H4 (cell line): Measurements from ENCODE around the gene MYADML2. TPM values are rescaled to one million over a fixed set of nuclear protein-coding genes. Genes with fewer than 3 reads are reported as not detected.

Experiments
- DNase-seq: peaks from one replicate; pipeline ENCODE4 v3.0.0-alpha.2; 2015; ENCODE audit warnings: low spot score
- total RNA-seq: library from RNA; depleted of rRNA; stranded (reverse); fragments of >200 nt; shearing (Covaris generic); gene quantifications from 2 replicates; pipeline ENCODE4 v1.2.3, GENCODE V29; 2014; rRNA removed

MYADML2 gene
- total RNA-seq, 1 experiment from 2014 or later = not detected

GRCh38 chr17:81901167-81902022 is 45.6 kb downstream of the MYADML2 start:
- DNase-seq = no peak

- no peak for DNase-seq
Measured at GRCh38 chr17:81900181-81900820, 46.7 kb downstream of the MYADML2 start.

- no peak for DNase-seq
Measured at GRCh38 chr17:81899514-81900166, 47.4 kb downstream of the MYADML2 start.

- DNase-seq = no peak
Measured at GRCh38 chr17:81898885-81899284, 48.1 kb downstream of the MYADML2 start.

GRCh38 chr17:81898029-81898866 is 48.8 kb downstream of the MYADML2 start:
- peak; percentile 76 for DNase-seq

GRCh38 chr17:81895400-81895799 is 51.6 kb downstream of the MYADML2 start:
- no peak for DNase-seq

- DNase-seq = no peak
Measured at GRCh38 chr17:81891303-81891552, 55.8 kb downstream of the MYADML2 start.

- no peak for DNase-seq
Measured at GRCh38 chr17:81890447-81891302, 56.4 kb downstream of the MYADML2 start.

Other genes with a start within 250 kb of the MYADML2 start
- gene MRPL12, start 243.9 kb downstream of the MYADML2 start, total RNA-seq = 16.9 and 21.9 TPM in 2 replicates
- 51.6 and 77.0 TPM in 2 replicates for gene SLC25A10, start 234.9 kb downstream of the MYADML2 start, total RNA-seq
- gene GCGR, start 143.1 kb downstream of the MYADML2 start, total RNA-seq = not detected in 2 replicates
- gene MCRIP1, start 113.9 kb downstream of the MYADML2 start, total RNA-seq = 13.7 and 14.9 TPM in 2 replicates
- gene PPP1R27, start 112.2 kb downstream of the MYADML2 start, total RNA-seq = not detected in 2 replicates
- gene P4HB, start 86.7 kb downstream of the MYADML2 start, total RNA-seq = 921 and 1,439 TPM in 2 replicates
- 78.2 and 78.9 TPM in 2 replicates for gene ARHGDIA, start 75.9 kb downstream of the MYADML2 start, total RNA-seq
- gene ALYREF, start 55.6 kb downstream of the MYADML2 start, total RNA-seq = 149 and 166 TPM in 2 replicates
- gene ANAPC11, start 55.5 kb downstream of the MYADML2 start, total RNA-seq = 189 and 222 TPM in 2 replicates
- gene NPB, start 45.0 kb downstream of the MYADML2 start, total RNA-seq = 0.04 TPM in 1 of 2 replicates, not detected in the other
- 34.7 and 39.0 TPM in 2 replicates for gene PCYT2, start 35.8 kb downstream of the MYADML2 start, total RNA-seq
- 5.5 and 8.7 TPM in 2 replicates for gene SIRT7, start 29.1 kb downstream of the MYADML2 start, total RNA-seq
- 8.7 and 9.3 TPM in 2 replicates for gene MAFG, start 19.5 kb downstream of the MYADML2 start, total RNA-seq
- 92.4 and 128 TPM in 2 replicates for gene PYCR1, start 9.9 kb downstream of the MYADML2 start, total RNA-seq
- gene NOTUM, start 14.0 kb upstream of the MYADML2 start, total RNA-seq = 0.06 and 0.45 TPM in 2 replicates
- 24.9 and 32.5 TPM in 2 replicates for gene ASPSCR1, start 30.4 kb upstream of the MYADML2 start, total RNA-seq
- gene CENPX, start 75.6 kb upstream of the MYADML2 start, total RNA-seq = 86.2 and 88.7 TPM in 2 replicates
- 7.3 and 11.3 TPM in 2 replicates for gene LRRC45, start 76.1 kb upstream of the MYADML2 start, total RNA-seq
- gene RAC3, start 84.4 kb upstream of the MYADML2 start, total RNA-seq = 15.1 and 21.6 TPM in 2 replicates
- gene DCXR, start 90.5 kb upstream of the MYADML2 start, total RNA-seq = 99.5 and 107 TPM in 2 replicates
- 9.1 and 9.9 TPM in 2 replicates for gene RFNG, start 104.6 kb upstream of the MYADML2 start, total RNA-seq
- 108 TPM in 2 replicates for gene GPS1, start 104.7 kb upstream of the MYADML2 start, total RNA-seq
- gene DUS1L, start 118.6 kb upstream of the MYADML2 start, total RNA-seq = 44.9 and 64.5 TPM in 2 replicates
- 36.7 and 48.7 TPM in 2 replicates for gene FASN, start 151.0 kb upstream of the MYADML2 start, total RNA-seq